Measurements from ENCODE around the gene NOX5. TPM values are rescaled to one million over a fixed set of nuclear protein-coding genes. Genes with fewer than 3 reads are reported as not detected.

NOX5 gene, protein sequence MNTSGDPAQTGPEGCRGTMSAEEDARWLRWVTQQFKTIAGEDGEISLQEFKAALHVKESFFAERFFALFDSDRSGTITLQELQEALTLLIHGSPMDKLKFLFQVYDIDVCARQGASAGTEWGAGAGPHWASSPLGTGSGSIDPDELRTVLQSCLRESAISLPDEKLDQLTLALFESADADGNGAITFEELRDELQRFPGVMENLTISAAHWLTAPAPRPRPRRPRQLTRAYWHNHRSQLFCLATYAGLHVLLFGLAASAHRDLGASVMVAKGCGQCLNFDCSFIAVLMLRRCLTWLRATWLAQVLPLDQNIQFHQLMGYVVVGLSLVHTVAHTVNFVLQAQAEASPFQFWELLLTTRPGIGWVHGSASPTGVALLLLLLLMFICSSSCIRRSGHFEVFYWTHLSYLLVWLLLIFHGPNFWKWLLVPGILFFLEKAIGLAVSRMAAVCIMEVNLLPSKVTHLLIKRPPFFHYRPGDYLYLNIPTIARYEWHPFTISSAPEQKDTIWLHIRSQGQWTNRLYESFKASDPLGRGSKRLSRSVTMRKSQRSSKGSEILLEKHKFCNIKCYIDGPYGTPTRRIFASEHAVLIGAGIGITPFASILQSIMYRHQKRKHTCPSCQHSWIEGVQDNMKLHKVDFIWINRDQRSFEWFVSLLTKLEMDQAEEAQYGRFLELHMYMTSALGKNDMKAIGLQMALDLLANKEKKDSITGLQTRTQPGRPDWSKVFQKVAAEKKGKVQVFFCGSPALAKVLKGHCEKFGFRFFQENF
- under 1 TPM; 0.54 to 0.92 TPM for total RNA-seq

DNA sequence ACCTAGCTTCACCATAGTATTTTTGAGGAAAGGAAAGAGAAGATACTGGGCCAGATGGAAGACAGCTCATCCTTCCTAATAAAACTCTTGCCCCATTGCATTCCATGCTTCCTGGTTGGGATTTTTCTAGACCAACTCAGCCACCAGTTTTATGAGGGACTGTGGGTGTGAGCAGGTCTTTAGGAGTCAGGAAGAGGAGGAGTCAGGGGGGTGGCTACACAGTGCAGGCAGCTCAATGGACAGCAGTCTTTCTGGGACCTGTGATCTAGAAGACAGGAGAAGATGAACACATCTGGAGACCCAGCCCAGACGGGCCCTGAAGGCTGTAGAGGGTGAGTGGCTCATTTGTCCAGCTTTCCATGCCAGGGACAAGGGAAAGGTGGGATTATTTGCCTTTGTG lies at the start of gene NOX5:
TSS of gene NOX5 (plus strand) at position 242 of the 400 bp plus-strand sequence. CDS start at position 283, 41 bp downstream.
- ATAC-seq (ENCODE audit: insufficient number of reproducible peaks, low FRiP score, low read depth) (no peak), DNase-seq (ENCODE audit: low spot score) (no peak)
- Histone ChIP-seq H3K27me3 (replicated peaks; ENCODE audit: insufficient read depth) (no peaks in the 10 kb centered on the region), H3K36me3 (no peaks in the 10 kb centered on the region), H3K4me1 (ENCODE audit: control insufficient read depth in 1 of 2, low read depth in 2 of 2) (no peaks in the 10 kb centered on the region), H3K4me3 (no peak within 1 kb of the TSS), H3K27ac (no peak within 1 kb of the TSS), H3K9me3 (no peaks in the 10 kb centered on the region)
- TF ChIP-seq, protein P1, sequence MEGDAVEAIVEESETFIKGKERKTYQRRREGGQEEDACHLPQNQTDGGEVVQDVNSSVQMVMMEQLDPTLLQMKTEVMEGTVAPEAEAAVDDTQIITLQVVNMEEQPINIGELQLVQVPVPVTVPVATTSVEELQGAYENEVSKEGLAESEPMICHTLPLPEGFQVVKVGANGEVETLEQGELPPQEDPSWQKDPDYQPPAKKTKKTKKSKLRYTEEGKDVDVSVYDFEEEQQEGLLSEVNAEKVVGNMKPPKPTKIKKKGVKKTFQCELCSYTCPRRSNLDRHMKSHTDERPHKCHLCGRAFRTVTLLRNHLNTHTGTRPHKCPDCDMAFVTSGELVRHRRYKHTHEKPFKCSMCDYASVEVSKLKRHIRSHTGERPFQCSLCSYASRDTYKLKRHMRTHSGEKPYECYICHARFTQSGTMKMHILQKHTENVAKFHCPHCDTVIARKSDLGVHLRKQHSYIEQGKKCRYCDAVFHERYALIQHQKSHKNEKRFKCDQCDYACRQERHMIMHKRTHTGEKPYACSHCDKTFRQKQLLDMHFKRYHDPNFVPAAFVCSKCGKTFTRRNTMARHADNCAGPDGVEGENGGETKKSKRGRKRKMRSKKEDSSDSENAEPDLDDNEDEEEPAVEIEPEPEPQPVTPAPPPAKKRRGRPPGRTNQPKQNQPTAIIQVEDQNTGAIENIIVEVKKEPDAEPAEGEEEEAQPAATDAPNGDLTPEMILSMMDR (IDR thresholded peaks at IDR 0.05), result no peak

- Histone ChIP-seq H3K27ac (no peak overlapping the region), H3K27me3 (replicated peaks; ENCODE audit: insufficient read depth) (no peaks in the 10 kb centered on the region), H3K4me1 (ENCODE audit: control insufficient read depth in 1 of 2, low read depth in 2 of 2) (no peaks in the 10 kb centered on the region), H3K36me3 (no peaks in the 10 kb centered on the region), H3K4me3 (no peak overlapping the region), H3K9me3 (peaks cover 12% of the 10 kb centered on the region)
- DNase-seq (ENCODE audit: low spot score) (no peak), ATAC-seq (ENCODE audit: insufficient number of reproducible peaks, low FRiP score, low read depth) (no peak)
- TF ChIP-seq, protein P1 (IDR thresholded peaks at IDR 0.05), result no peak
Measured at GRCh38 chr15:68966996-68967395, 47.5 kb upstream of the NOX5 start.

DNA sequence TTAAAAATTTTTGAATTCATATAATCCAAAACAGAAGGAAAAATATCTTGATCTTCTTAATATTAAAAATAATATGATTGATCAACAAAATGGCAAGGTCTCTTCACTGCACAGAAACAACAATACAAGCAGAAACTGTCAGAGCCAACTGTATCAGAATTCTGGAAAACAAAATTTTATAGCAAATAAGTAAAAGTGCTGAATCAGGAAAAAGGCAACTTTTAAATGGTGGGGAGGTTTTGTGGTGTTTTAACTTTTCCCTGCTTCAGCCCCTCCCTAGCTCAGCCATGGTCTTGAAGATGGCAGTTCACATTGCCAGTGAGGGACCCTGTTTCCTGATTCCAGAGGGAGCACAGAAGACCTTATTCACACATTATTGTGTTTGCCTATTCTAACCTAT lies 46.5 kb upstream of the NOX5 start:
- DNase-seq (ENCODE audit: low spot score) (no peak), ATAC-seq (ENCODE audit: insufficient number of reproducible peaks, low FRiP score, low read depth) (no peak)
- Histone ChIP-seq H3K4me1 (ENCODE audit: control insufficient read depth in 1 of 2, low read depth in 2 of 2) (no peaks in the 10 kb centered on the region), H3K36me3 (no peaks in the 10 kb centered on the region), H3K9me3 (peaks cover 12% of the 10 kb centered on the region), H3K27me3 (replicated peaks; ENCODE audit: insufficient read depth) (no peaks in the 10 kb centered on the region), H3K4me3 (no peak overlapping the region), H3K27ac (no peak overlapping the region)
- TF ChIP-seq, protein P1 (IDR thresholded peaks at IDR 0.05), result no peak

GRCh38 chr15:68969298-68969697 lies 45.2 kb upstream of the NOX5 start:
- TF ChIP-seq, protein P1 (IDR thresholded peaks at IDR 0.05), result no peak
- H3K36me3 ChIP-seq, result no peaks in the 10 kb centered on the region
- DNase-seq (ENCODE audit: low spot score), result no peak
- no peak overlapping the region for H3K4me3 ChIP-seq
- ATAC-seq (ENCODE audit: insufficient number of reproducible peaks, low FRiP score, low read depth), result no peak
- peaks cover 12% of the 10 kb centered on the region for H3K9me3 ChIP-seq
- H3K27ac ChIP-seq, result no peak overlapping the region
- no peaks in the 10 kb centered on the region for H3K27me3 ChIP-seq (replicated peaks; ENCODE audit: insufficient read depth)
- no peaks in the 10 kb centered on the region for H3K4me1 ChIP-seq (ENCODE audit: control insufficient read depth in 1 of 2, low read depth in 2 of 2)
